Epidermal melanocyte (primary cell): Measurements from ENCODE around the gene MAML3.

Experiments
- DNase-seq: peaks from one replicate; pipeline ENCODE4 v3.0.0; 2011; ENCODE audit warnings: low spot score; ENCODE audit not compliant: insufficient read length

The MAML3 gene

DNA sequence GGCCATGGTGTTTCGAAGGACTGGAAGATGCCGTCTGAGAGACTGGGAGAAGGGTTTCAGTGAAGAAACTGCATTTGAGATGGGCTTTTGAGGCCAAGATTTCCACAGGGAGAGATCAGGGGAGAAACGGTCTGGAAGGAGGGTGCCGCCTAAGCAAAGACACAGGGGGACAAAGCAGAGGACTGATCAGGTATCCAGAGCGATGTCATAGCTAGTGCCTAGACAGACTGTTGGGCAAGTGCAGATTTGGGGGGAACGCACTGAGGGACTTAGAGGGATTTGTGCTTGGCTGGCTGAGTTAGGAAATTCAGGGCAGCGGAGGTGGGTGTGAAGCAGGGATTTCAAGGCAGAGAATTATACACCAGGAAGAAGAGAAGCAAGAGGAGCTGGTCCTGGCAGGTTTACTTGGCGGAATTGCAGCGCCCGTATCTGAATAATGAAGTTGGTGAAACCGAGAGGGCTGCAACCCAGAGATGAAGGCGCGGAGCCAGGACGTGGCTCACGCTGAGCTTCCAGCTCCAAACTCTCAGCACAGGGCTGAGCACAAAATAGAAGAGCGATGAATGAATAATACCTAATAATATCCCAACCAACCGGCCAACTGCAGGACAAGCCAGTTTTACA lies 106.9 kb downstream of the MAML3 start:
- no peak for DNase-seq

DNA sequence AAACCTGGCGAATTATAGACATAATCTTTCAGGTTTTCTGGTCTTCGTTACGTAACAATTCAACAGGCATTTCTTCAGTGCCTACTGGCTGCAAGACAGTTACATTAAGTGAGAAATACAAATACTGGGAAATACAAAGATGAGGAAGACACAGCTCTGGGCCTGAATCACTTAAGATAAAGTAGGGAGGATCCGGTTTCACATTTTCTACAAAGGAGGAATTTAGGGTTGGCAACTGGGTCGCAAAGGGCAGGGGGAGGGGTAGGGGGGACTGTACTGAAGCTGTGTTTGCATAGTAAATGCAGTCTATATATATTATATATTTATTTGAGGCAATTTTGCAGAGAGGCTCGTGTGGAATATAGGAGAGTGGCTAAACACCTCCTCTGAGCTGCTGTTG lies 107.4 kb downstream of the MAML3 start:
- no peak for DNase-seq

DNA sequence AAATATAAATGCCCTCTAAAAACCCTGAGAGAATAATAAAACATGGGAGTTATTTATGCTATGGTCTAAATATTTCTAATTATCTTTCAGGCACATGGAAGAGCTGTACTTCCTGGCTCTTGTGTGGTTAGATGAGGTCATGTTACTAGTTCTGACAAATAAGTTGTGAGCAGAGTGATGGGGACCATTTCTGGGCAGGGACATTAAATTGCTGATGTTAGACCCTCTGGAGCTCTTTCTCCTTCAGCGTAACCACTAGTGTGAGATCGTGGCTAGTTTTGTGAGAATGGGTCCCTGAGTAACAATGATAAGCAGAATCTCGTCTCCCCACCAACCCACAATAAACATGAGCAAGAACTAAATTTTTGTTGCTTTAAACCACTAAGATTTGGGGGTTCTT lies 108.0 kb downstream of the MAML3 start:
- no peak for DNase-seq

DNA sequence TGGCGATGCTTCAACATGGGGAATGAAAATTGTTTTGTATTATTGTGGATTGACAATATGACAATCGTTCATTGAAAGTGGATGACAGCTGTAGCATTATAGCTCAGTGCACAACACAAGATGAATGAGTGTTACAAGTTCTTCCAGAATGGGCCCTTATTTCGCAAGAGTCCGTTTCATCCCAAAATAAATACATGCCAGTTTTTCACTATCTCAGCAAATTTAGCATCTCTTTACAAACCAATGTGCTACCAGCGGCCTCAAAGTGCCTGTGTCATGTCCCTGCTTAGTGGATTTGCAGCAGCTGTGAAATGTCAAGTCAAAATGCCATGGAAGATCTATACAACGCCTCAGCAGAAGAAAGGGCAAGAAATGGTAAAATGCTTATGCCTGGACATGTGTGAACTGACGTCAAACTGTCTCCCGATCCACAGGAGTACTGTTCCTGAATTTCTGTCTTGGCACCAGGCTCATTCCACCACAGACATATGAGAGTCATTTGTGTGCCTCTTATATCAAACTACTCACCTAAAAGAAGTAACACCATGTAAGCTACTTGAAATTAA lies 109.6 kb downstream of the MAML3 start:
- DNase-seq, result no peak

DNA sequence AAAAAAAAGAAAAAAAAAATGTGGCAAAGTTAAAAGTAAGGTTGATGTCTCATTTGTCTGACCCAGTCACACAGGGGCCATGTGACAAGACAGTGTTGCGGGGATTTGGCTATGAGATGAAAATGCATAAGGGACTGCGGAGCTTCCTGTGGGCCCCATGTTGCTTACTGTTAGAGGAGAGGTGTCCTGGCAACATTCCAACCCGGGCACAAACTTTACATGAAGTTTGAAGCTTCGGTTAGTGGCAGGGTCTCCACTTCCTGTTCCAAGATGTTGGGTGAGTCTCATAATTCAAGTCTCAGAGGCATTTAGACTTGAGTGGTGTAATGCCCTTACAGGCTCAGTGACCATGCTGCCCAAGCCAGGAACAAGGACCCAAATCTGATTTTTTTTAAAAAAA lies 111.3 kb downstream of the MAML3 start:
- DNase-seq, result no peak

DNA sequence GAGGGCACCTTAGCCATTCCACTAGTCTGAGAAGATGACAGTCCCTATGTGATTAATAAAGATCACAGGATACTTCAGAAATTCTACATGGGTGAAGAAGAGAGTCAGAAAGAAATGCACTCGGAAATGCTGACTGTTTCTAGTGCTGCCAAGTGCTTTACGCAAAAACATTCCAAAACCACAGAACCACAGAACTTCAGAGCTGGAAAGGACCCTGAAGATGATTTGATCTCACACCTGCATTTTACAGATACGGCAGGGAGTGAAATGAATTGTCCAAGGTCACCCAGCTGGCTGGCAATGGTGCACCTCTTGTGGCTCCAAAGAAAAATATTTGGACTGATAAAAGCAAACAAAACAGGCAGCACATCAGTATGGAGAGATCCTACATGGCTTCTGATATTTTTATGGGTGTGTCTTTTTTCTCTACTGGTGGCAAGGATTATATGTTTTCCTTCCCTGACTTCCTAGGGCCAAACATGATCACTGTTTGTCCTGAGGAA lies 115.9 kb downstream of the MAML3 start:
- DNase-seq, result no peak

DNA sequence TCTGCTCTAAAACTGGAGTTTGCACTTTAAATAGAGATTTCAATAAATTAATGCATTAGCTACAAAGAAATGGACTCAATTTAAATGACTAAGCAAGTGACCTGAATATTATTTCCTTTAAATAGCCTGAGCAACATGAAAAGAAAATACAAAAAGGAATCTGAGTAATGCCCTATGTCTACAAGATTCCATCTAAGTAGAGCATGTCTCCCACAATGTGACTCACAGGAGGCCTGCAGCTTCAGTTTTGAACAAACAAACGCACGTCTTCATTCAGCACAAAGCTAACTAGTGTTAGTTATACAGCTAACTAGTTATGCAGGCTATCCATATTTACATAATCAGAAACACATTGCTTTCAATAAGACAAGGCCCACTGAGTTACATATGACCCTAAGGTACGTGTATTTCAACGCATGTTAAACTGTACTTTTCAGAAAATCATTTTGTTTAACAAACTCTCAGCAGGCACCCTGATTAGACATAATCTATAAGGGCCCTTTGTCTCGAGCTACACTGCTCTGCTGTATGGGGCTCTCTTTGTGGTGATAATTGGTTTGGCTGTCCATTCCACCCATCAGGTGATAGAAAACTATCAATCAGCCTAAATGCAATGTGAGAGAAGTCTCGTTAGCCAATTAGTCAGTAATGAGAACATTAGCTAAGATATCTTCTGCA lies 116.5 kb downstream of the MAML3 start:
- DNase-seq, result peak; percentile 33

DNA sequence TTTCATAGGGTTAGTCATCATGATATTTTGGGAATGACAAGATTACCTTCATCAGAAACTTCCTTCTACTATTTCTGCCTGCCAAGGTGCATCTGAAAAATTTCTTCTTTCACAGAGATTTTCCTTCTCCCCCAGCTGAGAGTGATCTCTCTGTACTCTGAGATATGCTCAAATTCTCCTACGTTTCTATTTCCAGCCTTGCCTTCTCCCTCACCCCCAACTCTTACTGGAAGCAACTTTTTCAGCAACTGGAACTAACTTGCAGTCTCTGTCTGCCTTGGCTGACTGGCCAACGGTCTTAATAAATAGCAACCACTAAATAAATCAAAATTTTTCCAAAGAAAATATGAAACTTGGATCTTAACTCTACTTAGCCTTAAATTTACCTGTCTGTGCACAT lies 122.3 kb downstream of the MAML3 start:
- no peak for DNase-seq

DNA sequence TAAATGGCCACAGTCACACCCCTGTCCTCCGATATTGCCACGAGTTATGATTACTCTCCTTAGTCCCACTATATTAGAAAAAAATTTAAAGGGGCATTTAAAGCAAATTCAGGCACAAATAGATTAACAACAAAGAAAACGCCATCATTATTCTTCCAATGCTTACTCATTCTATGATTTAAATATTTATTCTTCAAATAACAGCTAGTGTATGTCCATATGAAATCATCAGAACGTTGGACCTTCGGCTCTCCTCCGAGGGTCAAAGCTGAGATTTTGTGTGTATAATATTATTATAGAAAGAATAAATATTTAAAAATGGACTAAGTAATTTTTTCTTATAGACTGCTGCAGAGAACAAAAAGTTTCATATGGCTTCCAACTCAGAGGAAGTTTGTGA lies 122.9 kb downstream of the MAML3 start:
- DNase-seq, result no peak

DNA sequence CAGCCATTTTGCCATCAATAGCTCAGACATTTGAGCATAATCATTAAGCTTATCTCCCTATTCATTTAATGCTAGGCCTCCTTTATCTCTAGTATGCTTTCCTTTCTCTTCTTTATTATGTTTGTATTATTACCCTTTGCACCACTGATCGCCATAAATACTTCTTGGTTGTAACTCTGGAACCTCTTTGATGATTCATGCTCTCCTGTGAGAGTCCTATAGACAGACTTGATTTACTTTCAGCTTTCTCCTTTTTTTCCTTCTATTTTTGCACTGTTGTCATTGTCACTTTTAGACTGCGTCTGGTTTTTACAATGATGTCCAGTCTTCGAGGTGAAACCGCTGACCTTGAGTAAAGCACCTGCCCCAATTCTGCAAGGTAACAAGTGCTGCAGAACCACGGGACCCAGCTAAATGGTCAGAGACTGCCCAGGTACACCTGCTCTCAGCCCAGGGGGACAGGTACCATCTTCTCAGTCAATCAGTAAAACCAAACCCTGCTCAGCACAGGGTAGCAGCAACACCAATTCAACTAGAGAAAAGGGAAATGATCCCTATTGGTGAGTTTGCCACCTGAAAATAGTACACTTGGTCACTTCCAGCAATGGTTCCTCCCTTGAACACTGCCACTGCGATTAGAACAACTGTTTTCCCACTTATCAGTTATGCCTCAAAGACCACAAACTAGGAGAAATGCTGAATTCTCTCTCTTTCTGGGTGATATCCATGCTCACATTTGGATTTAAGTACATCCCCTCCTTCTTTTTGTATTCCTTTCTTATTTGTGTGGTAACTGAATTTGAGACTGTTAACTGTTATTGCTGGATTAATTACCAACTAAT lies 125.1 kb downstream of the MAML3 start:
- DNase-seq, result no peak

DNA sequence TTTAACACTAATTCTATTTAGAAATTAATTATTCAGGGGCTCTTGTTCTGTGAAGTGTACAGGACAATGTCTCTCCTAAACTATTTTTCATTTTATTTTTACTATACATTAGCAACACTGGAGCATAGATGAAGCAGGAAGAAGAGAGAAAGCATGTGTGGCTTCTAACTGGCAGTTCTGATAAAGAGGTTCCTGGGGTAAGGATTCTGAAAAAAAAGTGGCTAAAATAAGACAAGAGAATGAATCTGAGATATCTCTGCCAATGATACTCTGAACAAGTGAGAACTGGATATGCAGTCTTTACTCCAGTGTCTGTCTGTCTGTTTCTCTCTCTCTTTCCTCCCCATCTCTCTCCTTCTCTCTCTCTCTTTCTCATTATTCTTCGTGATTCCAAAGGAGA lies 125.9 kb downstream of the MAML3 start:
- no peak for DNase-seq

DNA sequence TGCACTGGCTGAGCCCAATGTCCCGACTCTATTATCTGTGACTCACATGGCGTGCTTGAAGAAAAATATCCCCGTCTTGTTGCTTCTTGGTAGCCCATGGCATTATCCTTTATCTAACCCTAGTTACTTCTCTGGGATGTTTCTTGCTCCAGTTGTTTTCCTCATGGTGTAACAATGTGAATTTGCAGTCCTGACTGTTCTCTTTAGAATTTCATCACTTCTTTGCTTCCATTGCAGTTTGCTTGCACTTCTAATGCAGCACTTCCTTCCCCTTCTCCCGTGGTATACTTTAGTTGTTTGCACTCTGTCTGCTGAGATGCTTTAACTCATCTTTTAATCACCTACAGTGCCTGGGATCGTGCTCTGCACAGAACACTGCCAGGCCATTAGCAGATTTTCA lies 126.9 kb downstream of the MAML3 start:
- DNase-seq, result no peak

DNA sequence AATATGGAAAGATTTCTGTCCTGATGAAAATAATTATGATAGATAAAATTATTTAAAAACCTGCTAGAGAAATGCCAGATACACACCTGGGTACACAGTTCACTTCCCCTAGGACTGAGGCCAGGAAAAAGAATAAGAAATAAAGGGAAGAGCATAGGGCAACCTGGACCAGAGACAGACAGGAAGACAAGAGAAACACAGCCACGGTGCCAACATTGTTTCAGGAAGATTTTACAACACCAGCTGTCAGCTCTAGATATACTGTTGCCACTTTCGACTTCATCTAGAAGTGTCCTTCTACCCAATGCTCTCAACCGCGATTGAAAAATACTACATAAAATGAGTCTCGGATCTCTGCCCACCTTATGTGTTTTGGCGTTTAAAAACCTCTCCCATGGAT lies 128.5 kb downstream of the MAML3 start:
- no peak for DNase-seq

DNA sequence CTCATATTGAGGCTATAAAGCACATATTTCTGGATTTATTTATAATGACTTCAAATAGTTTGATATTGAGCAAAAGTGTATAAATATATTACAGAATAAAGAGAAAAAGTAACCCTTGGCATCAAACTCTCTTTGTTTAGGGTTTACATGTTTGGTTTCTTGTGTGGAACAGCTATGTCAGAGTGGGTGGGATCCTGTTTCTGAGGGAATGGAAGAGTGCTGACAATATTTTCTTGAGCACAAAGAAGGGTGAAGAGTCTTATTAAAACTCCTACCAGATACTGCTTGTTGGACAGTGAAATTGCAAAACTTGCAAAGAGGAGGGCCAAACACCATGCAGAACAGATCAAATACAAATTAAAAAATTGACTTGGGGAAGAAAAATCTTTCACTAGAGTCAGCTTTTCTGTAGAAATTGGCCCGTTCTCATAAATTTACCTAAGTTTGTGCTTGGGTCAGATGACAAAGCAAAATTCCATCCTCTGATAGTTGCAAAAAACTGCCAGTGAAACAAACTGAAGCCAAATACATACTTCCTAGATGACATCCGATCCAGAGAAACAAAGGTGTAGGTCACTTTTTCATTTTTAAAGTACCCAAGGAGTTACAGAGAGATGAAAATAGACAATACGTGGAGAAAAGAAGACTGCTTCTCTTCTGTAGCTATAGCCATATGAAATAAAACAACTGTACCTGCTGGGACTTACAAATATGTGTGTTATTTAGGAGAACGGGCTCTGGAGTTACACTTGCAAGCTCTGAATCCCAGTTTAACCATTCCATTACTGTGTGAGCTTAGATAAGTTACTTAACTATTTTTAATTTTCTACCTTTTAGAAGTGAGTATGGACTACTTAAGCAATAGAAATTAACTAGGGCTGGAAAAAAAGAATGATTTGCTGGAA lies 133.3 kb downstream of the MAML3 start:
- no peak for DNase-seq

DNA sequence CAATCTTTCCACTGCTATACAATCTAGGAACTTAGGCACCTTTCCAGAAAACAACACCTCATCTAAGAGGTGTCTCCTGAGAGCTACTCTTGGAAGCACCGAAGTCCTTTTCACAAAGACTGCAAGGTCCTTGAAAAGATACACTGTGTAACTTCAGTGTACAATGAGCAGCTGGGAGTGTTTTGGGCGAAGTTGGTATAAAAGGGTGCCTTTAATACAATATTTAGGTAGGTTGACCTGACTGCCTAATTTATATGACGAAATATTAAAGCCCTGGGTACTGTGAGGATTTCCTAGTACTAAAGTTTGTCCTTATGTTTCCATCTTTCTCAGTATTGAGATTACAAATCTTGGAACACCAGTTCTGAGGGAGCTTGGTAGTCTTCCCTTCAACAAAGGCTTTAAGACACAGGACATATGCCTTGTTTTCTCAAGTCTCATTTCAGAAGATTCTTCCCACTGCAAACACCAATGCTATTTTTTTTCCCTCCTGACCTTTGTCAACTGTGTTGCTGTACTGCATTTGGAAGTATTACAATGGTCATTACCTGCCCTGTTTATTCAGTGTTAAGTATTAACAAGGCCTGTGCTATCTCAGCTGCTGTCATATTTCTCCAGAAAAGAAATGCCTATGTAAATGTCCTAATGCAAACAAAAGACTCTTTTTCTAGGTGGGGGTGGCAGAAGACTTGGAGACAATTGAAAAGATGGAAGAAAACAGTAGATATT lies 134.2 kb downstream of the MAML3 start:
- DNase-seq, result no peak

DNA sequence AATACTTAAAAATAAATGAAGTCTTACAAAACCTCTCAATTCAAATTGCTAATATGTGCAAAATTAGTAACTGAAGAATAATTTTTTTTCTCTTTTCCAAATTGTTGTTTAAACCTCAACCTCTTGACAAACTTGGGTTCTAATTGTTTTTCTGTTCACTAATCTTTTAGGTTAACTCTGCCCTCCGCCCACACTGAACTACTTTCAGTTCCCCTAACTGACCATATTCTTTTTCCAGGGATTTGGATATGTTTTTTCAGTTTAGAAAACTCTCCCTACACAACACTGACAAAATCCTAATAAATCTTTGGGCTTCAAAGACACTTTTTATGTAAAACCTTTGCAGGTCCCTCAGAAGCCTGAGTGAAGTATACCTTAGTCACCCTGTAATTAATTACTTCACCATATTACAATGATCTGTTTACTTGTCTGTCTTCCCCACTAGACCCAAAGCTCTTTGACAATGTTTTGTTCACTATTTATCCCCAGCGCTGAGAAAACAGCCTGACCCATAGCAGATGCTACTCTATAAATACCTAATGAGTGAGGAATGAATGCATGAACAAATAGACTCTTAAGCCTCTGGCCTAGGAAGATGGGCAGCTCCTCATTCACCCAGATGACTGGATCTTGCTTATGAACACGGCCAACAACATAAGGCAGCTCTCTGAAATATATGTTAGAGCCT lies 134.9 kb downstream of the MAML3 start:
- DNase-seq, result no peak

DNA sequence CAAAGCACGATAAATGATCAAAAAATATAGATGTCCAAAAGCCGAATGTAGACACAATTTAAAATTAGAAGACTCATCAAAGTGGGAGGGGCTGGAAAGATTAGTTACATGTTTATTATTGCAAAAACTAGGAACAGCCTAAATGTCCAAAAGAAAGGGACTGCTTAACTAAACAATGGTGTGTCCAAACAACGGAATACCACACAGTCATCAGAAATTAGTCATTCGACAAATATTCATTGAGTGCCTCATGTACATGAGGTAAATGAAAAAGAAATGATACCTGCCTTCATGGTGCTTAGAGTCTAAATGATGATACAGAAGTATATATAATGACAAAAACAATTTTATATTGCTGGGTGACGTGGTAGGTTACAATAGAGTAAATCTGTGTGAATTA lies 139.7 kb downstream of the MAML3 start:
- no peak for DNase-seq

DNA sequence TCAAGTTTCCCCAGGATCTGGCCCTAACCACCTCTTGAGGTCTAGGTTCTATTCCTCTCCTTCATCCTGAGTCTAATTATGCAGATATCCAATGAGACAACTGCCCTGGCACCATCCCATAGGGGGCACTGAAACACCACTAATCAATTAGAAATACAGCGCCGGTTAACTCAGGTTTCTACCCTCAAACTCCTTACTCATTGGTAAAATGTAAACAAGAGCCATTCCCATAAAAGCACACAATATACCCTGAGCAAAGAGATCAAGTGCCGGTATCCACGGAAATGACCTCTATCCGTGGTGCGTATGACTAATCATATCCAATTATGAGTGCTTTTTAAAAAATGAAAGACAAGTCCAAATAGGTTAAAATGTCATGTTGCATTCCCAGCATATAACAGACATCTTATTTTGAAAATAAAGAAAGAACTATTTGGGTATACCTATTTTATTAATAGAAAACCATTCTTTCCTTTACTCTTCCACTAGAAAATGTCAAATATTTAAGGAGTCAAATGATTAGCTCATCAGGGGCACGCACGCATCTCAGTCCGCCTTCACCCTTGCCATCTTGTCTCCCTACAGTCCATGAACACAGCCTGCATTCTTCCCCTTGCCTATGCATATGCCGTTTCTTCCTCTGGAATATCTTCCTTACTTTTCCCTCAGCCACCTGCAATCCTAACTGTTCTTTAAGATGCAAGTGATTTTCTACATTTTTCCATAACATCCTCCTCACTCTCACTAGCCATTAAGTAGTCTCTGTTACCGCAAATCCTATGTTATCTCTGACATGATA lies 141.1 kb downstream of the MAML3 start:
- peak; percentile 62 for DNase-seq

DNA sequence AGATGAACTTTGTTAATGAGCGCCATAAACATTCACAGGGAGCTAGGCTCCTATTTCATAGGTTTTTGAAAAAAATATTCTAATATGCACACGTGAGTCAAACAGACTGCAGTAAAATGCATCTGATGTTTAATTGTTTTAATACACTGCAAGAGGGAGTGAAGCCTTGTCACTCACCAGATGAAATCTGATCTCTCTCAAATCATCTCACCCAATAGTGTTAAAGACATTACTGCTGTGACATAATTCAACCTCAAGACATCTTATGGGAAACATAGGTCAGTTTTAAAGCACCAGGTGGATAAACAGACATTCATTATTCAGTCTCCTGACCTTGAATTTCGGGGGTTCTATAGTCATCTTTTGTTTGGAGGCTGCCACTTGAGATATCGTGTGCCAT lies 148.3 kb downstream of the MAML3 start:
- DNase-seq, result no peak
